Lower leg skin (tissue), 4 donors: Measurements from ENCODE around the gene OR4X1. TPM values are rescaled to one million over a fixed set of nuclear protein-coding genes. Genes with fewer than 3 reads are reported as not detected.
"Not testable (repeated sequence)": the region's sequence is repeated elsewhere in the genome, so short reads cannot be mapped to it uniquely, and the experiment has no call there.

ENCODE experiments used
- DNase-seq, 2 donors: peaks; one replicate each; pipeline ENCODE4 v3.0.0-alpha.2; 2019; ENCODE audit warnings: low spot score in 2 of 2
- H3K4me3 ChIP-seq: fragments of 200-600 bp; sonication (generic); 2 replicates; pipeline ENCODE4 v1.5.1; 2017; ENCODE audit warnings: mild to moderate bottlenecking, low read depth; ENCODE audit not compliant: poor library complexity, severe bottlenecking
- POLR2A ChIP-seq, 2 donors: fragments of 450-650 bp; IDR thresholded peaks; one replicate each; pipeline ENCODE4 v1.6.1; 2016 to 2017; ENCODE audit warnings: antibody characterized with exemption in 2 of 2, mild to moderate bottlenecking in 1 of 2, moderate library complexity in 1 of 2
- WGBS, 2 donors: methylation state at CpG; one replicate each; pipeline ENCODE4 v1.1.5; 2018; 5-methylcytosine and 5-hydroxymethylcytosine counted together
- intact Hi-C: fragments of 100-400 bp; cut with DNase I; formaldehyde crosslinking; loops from one replicate; pipeline ENCODE4 v1.15.0; 2023; ENCODE audit warnings: low total_unique reads
- total RNA-seq, 4 donors: library from RNA; depleted of rRNA; stranded (reverse); fragments of >200 nt; gene quantifications; one replicate each; pipeline ENCODE4 v1.1.0, GENCODE V29; 2016
- TF ChIP-seq, protein P1 (sequence below), 3 donors: fragments of 450-650 bp; IDR thresholded peaks; one replicate each; pipeline ENCODE4 v1.5.1; 2016; ENCODE audit warnings: antibody characterized with exemption in 3 of 3, mild to moderate bottlenecking in 3 of 3, moderate library complexity in 2 of 3

Gene OR4X1, protein sequence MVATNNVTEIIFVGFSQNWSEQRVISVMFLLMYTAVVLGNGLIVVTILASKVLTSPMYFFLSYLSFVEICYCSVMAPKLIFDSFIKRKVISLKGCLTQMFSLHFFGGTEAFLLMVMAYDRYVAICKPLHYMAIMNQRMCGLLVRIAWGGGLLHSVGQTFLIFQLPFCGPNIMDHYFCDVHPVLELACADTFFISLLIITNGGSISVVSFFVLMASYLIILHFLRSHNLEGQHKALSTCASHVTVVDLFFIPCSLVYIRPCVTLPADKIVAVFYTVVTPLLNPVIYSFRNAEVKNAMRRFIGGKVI
- not detected for total RNA-seq

DNA sequence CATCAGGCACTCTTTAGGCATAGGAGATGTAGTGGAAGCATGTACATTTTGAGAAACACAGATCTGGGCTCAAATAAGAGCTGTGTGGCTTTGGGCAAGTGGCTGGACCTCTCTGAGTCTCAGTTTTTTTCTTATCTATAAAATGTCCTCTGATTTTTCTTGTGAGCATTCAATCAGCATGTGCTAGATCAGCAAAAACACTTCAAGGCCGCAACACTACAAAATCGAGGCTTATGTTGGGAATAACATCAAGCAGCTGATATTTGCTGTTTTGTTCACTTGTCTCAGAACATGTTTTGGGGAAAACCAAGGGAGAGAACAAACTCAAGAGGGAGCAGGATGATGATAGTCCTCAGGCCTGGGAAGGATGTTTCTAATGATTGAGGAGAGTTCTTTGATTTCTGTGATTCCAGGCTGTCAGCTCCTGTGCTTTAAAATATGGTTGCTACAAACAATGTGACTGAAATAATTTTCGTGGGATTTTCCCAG, at the start of gene OR4X1:
Gene OR4X1 (plus strand): TSS at position 439 of the 489 bp plus-strand sequence. CDS start 0 bp downstream, at position 439.
- 34 to 36% methylated on average over 3 of the region's 3 CpGs for WGBS, 2 donors
- DNase-seq = no peak
- intact Hi-C loops = no loop called here
- H3K4me3 ChIP-seq = no peak within 1 kb of the TSS
- no peak for TF ChIP-seq POLR2A (IDR thresholded peaks at IDR 0.05)
- TF ChIP-seq, protein P1, sequence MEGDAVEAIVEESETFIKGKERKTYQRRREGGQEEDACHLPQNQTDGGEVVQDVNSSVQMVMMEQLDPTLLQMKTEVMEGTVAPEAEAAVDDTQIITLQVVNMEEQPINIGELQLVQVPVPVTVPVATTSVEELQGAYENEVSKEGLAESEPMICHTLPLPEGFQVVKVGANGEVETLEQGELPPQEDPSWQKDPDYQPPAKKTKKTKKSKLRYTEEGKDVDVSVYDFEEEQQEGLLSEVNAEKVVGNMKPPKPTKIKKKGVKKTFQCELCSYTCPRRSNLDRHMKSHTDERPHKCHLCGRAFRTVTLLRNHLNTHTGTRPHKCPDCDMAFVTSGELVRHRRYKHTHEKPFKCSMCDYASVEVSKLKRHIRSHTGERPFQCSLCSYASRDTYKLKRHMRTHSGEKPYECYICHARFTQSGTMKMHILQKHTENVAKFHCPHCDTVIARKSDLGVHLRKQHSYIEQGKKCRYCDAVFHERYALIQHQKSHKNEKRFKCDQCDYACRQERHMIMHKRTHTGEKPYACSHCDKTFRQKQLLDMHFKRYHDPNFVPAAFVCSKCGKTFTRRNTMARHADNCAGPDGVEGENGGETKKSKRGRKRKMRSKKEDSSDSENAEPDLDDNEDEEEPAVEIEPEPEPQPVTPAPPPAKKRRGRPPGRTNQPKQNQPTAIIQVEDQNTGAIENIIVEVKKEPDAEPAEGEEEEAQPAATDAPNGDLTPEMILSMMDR (IDR thresholded peaks at IDR 0.05) = no peak

- DNase-seq = no peak
- intact Hi-C loops = no loop called here
- H3K4me3 ChIP-seq = no peak within 1 kb of the TSS
- TF ChIP-seq POLR2A (IDR thresholded peaks at IDR 0.05) = no peak
- TF ChIP-seq, protein P1 (IDR thresholded peaks at IDR 0.05) = no peak
- WGBS, 2 donors = 68 to 76% methylated on average over 2 of the region's 2 CpGs
Observed at GRCh38 chr11:48216510-48216909, 47.2 kb upstream of the OR4X1 start, which contains the start of gene OR4B1. TSS of gene OR4B1 (plus strand) at chr11:48216810. CDS start at chr11:48216810, 0 bp downstream.

GRCh38 chr11:48228761-48229160, 34.9 kb upstream of the OR4X1 start:
- intact Hi-C loops = no loop called here
- no peak for DNase-seq
- H3K4me3 ChIP-seq = no peak overlapping the region
- 84 to 85% methylated on average over 13 to 18 of the region's 18 CpGs for WGBS, 2 donors
- TF ChIP-seq, protein P1 (IDR thresholded peaks at IDR 0.05) = no peak
- no peak for TF ChIP-seq POLR2A (IDR thresholded peaks at IDR 0.05)

DNA sequence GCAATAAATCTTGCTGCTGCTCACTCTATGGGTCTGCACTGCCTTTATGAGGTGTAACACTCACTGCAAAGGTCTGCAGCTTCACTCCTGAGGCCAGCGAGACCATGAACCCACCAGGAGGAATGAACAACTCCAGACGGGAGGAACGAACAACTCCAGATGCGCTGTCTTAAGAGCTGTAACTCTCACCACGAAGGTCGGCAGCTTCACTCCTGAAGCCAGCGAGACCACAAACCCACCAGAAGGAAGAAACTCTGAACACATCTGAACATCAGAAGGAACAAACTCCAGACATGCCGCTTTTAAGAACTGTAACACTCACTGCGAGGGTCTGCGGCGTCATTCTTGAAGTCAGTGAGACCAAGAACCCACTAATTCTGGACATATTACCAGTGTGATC, 33.6 kb upstream of the OR4X1 start:
- intact Hi-C loops, H3K4me3 ChIP-seq, DNase-seq: not testable (repeated sequence)
- 86 to 90% methylated on average over 11 of the region's 11 CpGs for WGBS, 2 donors

DNA sequence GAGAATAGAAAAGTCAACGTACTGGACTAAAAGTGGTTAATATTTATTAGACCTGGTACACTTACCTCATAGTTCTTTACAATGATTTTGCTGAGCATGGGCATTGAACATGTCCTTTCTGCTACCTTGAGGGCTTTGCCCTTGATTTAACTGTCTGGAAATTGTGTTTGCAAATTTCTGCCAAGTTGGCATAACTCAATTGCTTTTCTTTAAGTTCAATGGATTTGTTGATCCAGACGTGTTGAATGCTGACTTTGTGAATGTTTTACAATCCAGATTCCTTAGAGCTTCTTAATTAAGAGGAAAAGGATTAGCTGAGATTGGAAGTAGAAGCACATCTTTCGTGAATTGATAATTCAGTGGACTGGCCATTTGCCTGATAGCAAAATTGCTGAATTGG, 25.9 kb upstream of the OR4X1 start:
- WGBS, 2 donors = 28 to 43% methylated on average over 3 of the region's 3 CpGs
- TF ChIP-seq, protein P1 (IDR thresholded peaks at IDR 0.05) = no peak
- DNase-seq = no peak
- intact Hi-C loops = no loop called here
- no peak overlapping the region for H3K4me3 ChIP-seq

DNA sequence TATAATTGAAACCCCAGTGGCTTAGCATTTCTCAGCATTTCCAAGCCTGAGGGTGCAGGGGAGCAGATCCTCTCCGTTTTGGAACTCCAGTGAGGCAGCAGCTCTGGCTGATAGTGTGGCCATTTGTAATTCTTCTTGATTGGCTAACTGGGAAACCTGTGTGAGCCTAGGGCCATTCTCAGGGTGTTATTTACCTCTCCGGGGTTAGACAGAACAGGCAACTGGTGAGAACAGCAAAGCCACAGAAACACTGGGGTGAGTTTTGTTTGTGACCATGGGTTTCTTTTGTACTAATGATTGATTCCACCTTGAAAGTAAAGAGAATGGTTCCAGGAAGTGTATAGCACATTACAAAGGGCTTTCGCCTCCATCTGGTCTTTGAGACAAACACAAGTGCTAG, 21.2 kb upstream of the OR4X1 start:
- intact Hi-C loops = no loop called here
- TF ChIP-seq POLR2A (IDR thresholded peaks at IDR 0.05) = no peak
- TF ChIP-seq, protein P1 (IDR thresholded peaks at IDR 0.05) = no peak
- 65 to 68% methylated on average over 3 of the region's 3 CpGs for WGBS, 2 donors
- no peak for DNase-seq
- H3K4me3 ChIP-seq = no peak overlapping the region
